Lower leg skin (tissue), 4 donors: Measurements from ENCODE around the gene IL11. TPM values are rescaled to one million over a fixed set of nuclear protein-coding genes. Genes with fewer than 3 reads are reported as not detected.

Experiments
- DNase-seq, 2 donors: peaks; one replicate each; pipeline ENCODE4 v3.0.0-alpha.2; 2019; ENCODE audit warnings: low spot score in 2 of 2
- H3K4me3 ChIP-seq: fragments of 200-600 bp; sonication (generic); 2 replicates; pipeline ENCODE4 v1.5.1; 2017; ENCODE audit warnings: mild to moderate bottlenecking, low read depth; ENCODE audit not compliant: poor library complexity, severe bottlenecking
- CTCF ChIP-seq, 3 donors: fragments of 450-650 bp; IDR thresholded peaks; one replicate each; pipeline ENCODE4 v1.5.1; 2016; ENCODE audit warnings: antibody characterized with exemption in 3 of 3, mild to moderate bottlenecking in 3 of 3, moderate library complexity in 2 of 3
- POLR2A ChIP-seq, 2 donors: fragments of 450-650 bp; IDR thresholded peaks; one replicate each; pipeline ENCODE4 v1.6.1; 2016 to 2017; ENCODE audit warnings: antibody characterized with exemption in 2 of 2, mild to moderate bottlenecking in 1 of 2, moderate library complexity in 1 of 2
- WGBS, 2 donors: methylation state at CpG; one replicate each; pipeline ENCODE4 v1.1.5; 2018; 5-methylcytosine and 5-hydroxymethylcytosine counted together
- intact Hi-C: fragments of 100-400 bp; cut with DNase I; formaldehyde crosslinking; loops from one replicate; pipeline ENCODE4 v1.15.0; 2023; ENCODE audit warnings: low total_unique reads
- total RNA-seq, 4 donors: library from RNA; depleted of rRNA; stranded (reverse); fragments of >200 nt; gene quantifications; one replicate each; pipeline ENCODE4 v1.1.0, GENCODE V29; 2016

The IL11 gene
- total RNA-seq, 4 donors from 2014 or later: 0.23 to 0.68 (median 0.46) TPM; not detected in 1

GRCh38 chr19:55345818-55346724 is 24.2 kb downstream of the IL11 start:
- H3K4me3 ChIP-seq: no peak overlapping the region
- no peak for TF ChIP-seq POLR2A (IDR thresholded peaks at IDR 0.05)
- no peak for TF ChIP-seq CTCF (IDR thresholded peaks at IDR 0.05)
- intact Hi-C loops: no loop called here
- no peak for DNase-seq
- 74 to 81% methylated on average over 43 of the region's 43 CpGs for WGBS, 2 donors

- 87 to 90% methylated on average over 22 of the region's 22 CpGs for WGBS, 2 donors
- H3K4me3 ChIP-seq: no peak overlapping the region
- intact Hi-C loops: no loop called here
- no peak for DNase-seq
- no peak for TF ChIP-seq CTCF (IDR thresholded peaks at IDR 0.05)
- TF ChIP-seq POLR2A (IDR thresholded peaks at IDR 0.05): no peak
Measured at GRCh38 chr19:55345101-55345817, 25.0 kb downstream of the IL11 start.

- WGBS, 2 donors: 69 to 70% methylated on average over 9 of the region's 9 CpGs
- no peak for DNase-seq
- H3K4me3 ChIP-seq: no peak overlapping the region
- TF ChIP-seq CTCF (IDR thresholded peaks at IDR 0.05): no peak
- TF ChIP-seq POLR2A (IDR thresholded peaks at IDR 0.05): no peak
- intact Hi-C loops: no loop called here
Measured at GRCh38 chr19:55344444-55344843, 25.8 kb downstream of the IL11 start.

- WGBS, 2 donors: 81 to 90% methylated on average over 27 to 38 of the region's 50 CpGs
- TF ChIP-seq CTCF (IDR thresholded peaks at IDR 0.05): no peak
- no peak for TF ChIP-seq POLR2A (IDR thresholded peaks at IDR 0.05)
- H3K4me3 ChIP-seq: no peak overlapping the region
- intact Hi-C loops: no loop called here
- no peak for DNase-seq
Measured at GRCh38 chr19:55341595-55342531, 28.4 kb downstream of the IL11 start.

GRCh38 chr19:55341171-55341588 is 29.1 kb downstream of the IL11 start:
- 3 to 4% methylated on average over 15 of the region's 15 CpGs for WGBS, 2 donors
- peak in 1 of 2 donors; percentile 92 for DNase-seq
- intact Hi-C loops: no loop called here
- TF ChIP-seq POLR2A (IDR thresholded peaks at IDR 0.05) (no peak), CTCF (IDR thresholded peaks at IDR 0.05) (no peak)
- peak overlapping the region; percentile 12 for H3K4me3 ChIP-seq
